Gastrocnemius medialis (tissue), 4 donors: ENCODE results near the gene MAIP1. TPM values are rescaled to one million over a fixed set of nuclear protein-coding genes. Genes with fewer than 3 reads are reported as not detected.

Experiments used
- ATAC-seq, 2 donors: fragments of 150-250 bp; one replicate each; pipeline ENCODE4 v1.9.1; 2016
- DNase-seq, 2 donors: peaks; one replicate each; pipeline ENCODE4 v3.0.0-alpha.2; 2019
- H3K27ac ChIP-seq, 4 donors: fragments of 200-600 bp; sonication (generic); 1 replicate in 1 of 4; 2 replicates in 3 of 4; pipeline ENCODE4 v1.5.1; 2016 to 2018; ENCODE audit warnings: mild to moderate bottlenecking in 2 of 4, moderate library complexity in 1 of 4
- H3K27me3 ChIP-seq, 3 donors: fragments of 200-600 bp; sonication (generic) in 2 of 3; 1 replicate in 1 of 3; 2 replicates in 2 of 3; pipeline versions ENCODE4 v1.5.1 to v1.6.0; 2016 to 2019; ENCODE audit warnings: mild to moderate bottlenecking in 1 of 3, moderate library complexity in 1 of 3
- H3K36me3 ChIP-seq, 2 donors: fragments of 200-600 bp; sonication (generic) in 1 of 2; one replicate each; pipeline ENCODE4 v1.5.1; 2017 to 2018
- H3K4me1 ChIP-seq, 2 donors: fragments of 200-600 bp; sonication (generic) in 1 of 2; one replicate each; pipeline ENCODE4 v1.5.1; 2016 to 2017; ENCODE audit warnings: mild to moderate bottlenecking in 2 of 2
- H3K4me3 ChIP-seq, 4 donors: fragments of 200-600 bp; sonication (generic) in 3 of 4; 1 replicate in 1 of 4; 2 replicates in 3 of 4; pipeline ENCODE4 v1.5.1; 2016 to 2019; ENCODE audit warnings: mild to moderate bottlenecking in 2 of 4
- H3K9me3 ChIP-seq, 3 donors: fragments of 200-600 bp; sonication (generic) in 2 of 3; 1 replicate in 1 of 3; 2 replicates in 2 of 3; pipeline ENCODE4 v1.5.1; 2016 to 2019
- POLR2A ChIP-seq, 2 donors: fragments of 450-650 bp; IDR thresholded peaks; one replicate each; pipeline ENCODE4 v1.6.1; 2017; ENCODE audit warnings: antibody characterized with exemption in 2 of 2, mild to moderate bottlenecking in 2 of 2, moderate library complexity in 2 of 2
- in situ Hi-C, 4 donors: fragments of 200-750 bp; cut with MboI; loops; one replicate each; pipeline versions ENCODE4 v1.15.0 to v1.8.0; 2017; ENCODE audit warnings: low sequenced_read_pairs in 4 of 4
- intact Hi-C: fragments of 100-400 bp; cut with DNase I; formaldehyde crosslinking; loops from one replicate; pipeline ENCODE4 v1.15.1; 2023; ENCODE audit warnings: low total_unique reads
- total RNA-seq, 4 donors: library from RNA; depleted of rRNA; stranded (reverse); fragments of >200 nt; gene quantifications; one replicate each; pipeline versions ENCODE4 v1.1.0 to v1.2.3, GENCODE V29; 2016
- TF ChIP-seq, protein P1 (sequence below), 5 experiments: fragments of 450-650 bp in 3 of 5; fragments of 200-600 bp in 2 of 5; sonication (generic) in 2 of 5; IDR thresholded peaks in 4 of 5; conservative IDR thresholded peaks in 1 of 5; 1 replicate in 4 of 5; 2 replicates in 1 of 5; pipeline ENCODE4 v1.5.1; 2016 to 2019; ENCODE audit warnings: antibody characterized with exemption in 5 of 5, mild to moderate bottlenecking in 3 of 5, moderate library complexity in 3 of 5

Gene MAIP1
- total RNA-seq, 4 donors from 2014 or later = 21.9 to 40.2 (median 26.6) TPM

DNA sequence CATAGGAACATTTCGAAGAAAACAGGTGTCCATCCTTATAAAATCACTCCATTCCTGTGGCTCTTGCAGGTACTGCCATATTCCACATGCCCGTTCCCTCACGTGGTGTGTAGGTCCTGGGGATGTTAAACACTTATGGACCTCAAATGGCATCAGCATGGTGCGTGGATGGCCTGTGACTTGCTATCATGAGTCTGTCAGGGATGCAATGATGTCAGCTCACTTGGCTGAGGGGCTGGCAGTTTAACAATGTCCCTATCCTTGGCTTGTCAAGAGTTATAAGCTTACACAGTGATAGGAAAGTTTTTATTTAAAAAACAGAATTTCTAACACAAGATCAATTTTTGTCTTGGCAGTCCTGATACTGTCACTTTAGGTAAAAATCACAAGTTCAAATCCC is 28.8 kb downstream of the MAIP1 start:
- H3K4me3 ChIP-seq = no peak overlapping the region
- intact Hi-C loops = loop anchor here (5.0 kb wide), 1 partner anchor 323 kb away; the partner anchor contains the start of gene SPATS2L
- H3K27me3 ChIP-seq = no peaks in the 10 kb centered on the region
- in situ Hi-C loops = no loop called here
- no peaks in the 10 kb centered on the region for H3K36me3 ChIP-seq
- H3K27ac ChIP-seq = no peak overlapping the region
- H3K9me3 ChIP-seq = no peaks in the 10 kb centered on the region
- ATAC-seq = no peak
- TF ChIP-seq, protein P1, sequence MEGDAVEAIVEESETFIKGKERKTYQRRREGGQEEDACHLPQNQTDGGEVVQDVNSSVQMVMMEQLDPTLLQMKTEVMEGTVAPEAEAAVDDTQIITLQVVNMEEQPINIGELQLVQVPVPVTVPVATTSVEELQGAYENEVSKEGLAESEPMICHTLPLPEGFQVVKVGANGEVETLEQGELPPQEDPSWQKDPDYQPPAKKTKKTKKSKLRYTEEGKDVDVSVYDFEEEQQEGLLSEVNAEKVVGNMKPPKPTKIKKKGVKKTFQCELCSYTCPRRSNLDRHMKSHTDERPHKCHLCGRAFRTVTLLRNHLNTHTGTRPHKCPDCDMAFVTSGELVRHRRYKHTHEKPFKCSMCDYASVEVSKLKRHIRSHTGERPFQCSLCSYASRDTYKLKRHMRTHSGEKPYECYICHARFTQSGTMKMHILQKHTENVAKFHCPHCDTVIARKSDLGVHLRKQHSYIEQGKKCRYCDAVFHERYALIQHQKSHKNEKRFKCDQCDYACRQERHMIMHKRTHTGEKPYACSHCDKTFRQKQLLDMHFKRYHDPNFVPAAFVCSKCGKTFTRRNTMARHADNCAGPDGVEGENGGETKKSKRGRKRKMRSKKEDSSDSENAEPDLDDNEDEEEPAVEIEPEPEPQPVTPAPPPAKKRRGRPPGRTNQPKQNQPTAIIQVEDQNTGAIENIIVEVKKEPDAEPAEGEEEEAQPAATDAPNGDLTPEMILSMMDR (IDR thresholded peaks at IDR 0.05 in 4 of 5, conservative IDR thresholded peaks at IDR 0.05 in 1 of 5) = no peak
- TF ChIP-seq POLR2A (IDR thresholded peaks at IDR 0.05) = no peak
- no peak for DNase-seq
- H3K4me1 ChIP-seq = peaks cover 6 to 8% of the 10 kb centered on the region in 2 donors

DNA sequence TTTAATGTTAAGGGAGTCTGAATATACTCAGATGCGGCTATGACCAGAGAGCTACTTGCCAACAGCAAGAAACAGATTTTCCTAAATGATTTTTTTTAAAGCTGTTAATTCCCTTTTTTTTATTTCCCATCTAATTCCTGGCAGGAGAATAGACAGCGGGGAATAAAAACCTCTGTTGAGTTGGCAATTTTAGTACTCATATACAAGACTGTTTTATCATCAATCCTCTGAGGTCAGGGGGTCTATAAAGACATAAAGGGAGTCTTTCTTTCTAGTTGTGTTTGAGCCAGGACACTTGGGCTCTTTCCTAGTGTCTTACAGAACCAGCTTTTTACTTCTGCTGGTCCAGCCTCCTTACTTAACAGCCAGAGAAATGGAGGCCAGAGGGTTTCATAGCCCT is 29.4 kb downstream of the MAIP1 start:
- ATAC-seq (no peak), DNase-seq (no peak)
- H3K9me3 ChIP-seq = no peaks in the 10 kb centered on the region
- no peaks in the 10 kb centered on the region for H3K27me3 ChIP-seq
- no peak for TF ChIP-seq POLR2A (IDR thresholded peaks at IDR 0.05)
- TF ChIP-seq, protein P1 (IDR thresholded peaks at IDR 0.05 in 4 of 5, conservative IDR thresholded peaks at IDR 0.05 in 1 of 5) = no peak
- in situ Hi-C loops = loop anchor here in 1 of 4 donors (5.0 kb wide), 1 partner anchor 493 kb away; no protein-coding TSS in a partner anchor
- no peaks in the 10 kb centered on the region for H3K36me3 ChIP-seq
- H3K4me1 ChIP-seq = peaks cover 5 to 6% of the 10 kb centered on the region in 2 donors
- no peak overlapping the region for H3K27ac ChIP-seq
- intact Hi-C loops = loop anchor here (5.0 kb wide), 1 partner anchor 323 kb away; the partner anchor contains the start of gene SPATS2L
- no peak overlapping the region for H3K4me3 ChIP-seq

DNA sequence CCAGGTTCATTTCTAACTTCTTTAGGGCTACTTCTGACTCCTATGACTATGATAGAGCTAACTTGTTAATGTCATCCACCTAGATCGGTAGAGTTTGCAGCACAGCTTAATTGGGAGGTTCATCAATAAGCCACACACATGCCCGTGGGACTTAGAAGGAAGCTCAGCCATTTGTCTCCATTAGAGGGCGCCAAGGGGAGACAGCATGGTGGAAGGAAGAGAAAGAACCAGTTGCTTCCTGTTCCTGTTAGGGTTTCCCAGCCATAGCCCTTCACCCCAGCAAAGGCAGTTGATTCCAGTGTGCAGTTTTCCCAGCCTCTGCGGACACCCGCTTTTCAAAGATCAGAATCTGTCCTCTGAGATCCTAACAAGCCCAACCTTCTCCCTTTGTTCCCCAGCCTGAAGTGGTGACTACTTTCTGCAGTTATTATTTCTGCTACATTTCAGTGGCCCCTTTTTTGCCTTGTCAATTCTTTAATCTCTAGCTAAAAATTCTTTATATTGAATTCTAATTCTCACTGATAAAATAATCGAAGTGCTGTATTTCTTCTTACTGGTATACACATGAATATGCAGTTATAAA is 30.3 kb downstream of the MAIP1 start:
- H3K36me3 ChIP-seq = no peaks in the 10 kb centered on the region
- no peaks in the 10 kb centered on the region for H3K27me3 ChIP-seq
- TF ChIP-seq, protein P1 (IDR thresholded peaks at IDR 0.05 in 4 of 5, conservative IDR thresholded peaks at IDR 0.05 in 1 of 5) = peak in 2 of 5 experiments; percentile 47 to 57
- no peak for TF ChIP-seq POLR2A (IDR thresholded peaks at IDR 0.05)
- in situ Hi-C loops (loop anchor here in 1 of 4 donors (5.0 kb wide), 1 partner anchor 492 kb away; no protein-coding TSS in a partner anchor), intact Hi-C loops (no loop called here)
- peak; percentile 6 to 43 for DNase-seq
- peaks cover 0 to 6% of the 10 kb centered on the region in 2 donors for H3K4me1 ChIP-seq
- ATAC-seq = peak in 1 of 2 donors; percentile 65
- no peaks in the 10 kb centered on the region for H3K9me3 ChIP-seq
- no peak overlapping the region for H3K27ac ChIP-seq
- no peak overlapping the region for H3K4me3 ChIP-seq

DNA sequence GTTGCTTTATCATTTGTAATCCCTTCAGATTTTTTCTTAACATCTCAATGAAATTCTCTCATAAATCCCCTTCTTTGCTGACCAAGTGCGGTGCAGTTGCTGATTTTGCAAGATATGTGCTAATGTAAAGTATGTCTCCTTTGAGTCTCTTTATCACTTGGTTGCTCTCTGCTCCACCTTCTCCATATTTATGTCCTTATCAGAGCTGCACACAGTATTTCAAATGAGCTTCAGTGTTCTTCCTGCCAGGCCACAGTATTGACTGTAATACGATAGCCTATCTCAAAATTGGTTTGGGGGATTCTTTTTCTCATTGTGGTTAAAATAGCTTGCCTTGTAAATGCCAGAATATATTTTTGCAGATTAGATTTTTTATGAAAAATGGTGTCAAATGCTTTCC is 32.2 kb downstream of the MAIP1 start:
- no peaks in the 10 kb centered on the region for H3K27me3 ChIP-seq
- in situ Hi-C loops = loop anchor here in 1 of 4 donors (5.0 kb wide), 1 partner anchor 490 kb away; no protein-coding TSS in a partner anchor

More for the DNA sequence above, 32.2 kb downstream of the MAIP1 start:
- Histone ChIP-seq H3K4me1 (peaks cover 0 to 6% of the 10 kb centered on the region in 2 donors), H3K36me3 (no peaks in the 10 kb centered on the region), H3K9me3 (no peaks in the 10 kb centered on the region), H3K27ac (no peak overlapping the region), H3K4me3 (no peak overlapping the region)
- intact Hi-C loops = no loop called here
- no peak for TF ChIP-seq POLR2A (IDR thresholded peaks at IDR 0.05)
- TF ChIP-seq, protein P1 (IDR thresholded peaks at IDR 0.05 in 4 of 5, conservative IDR thresholded peaks at IDR 0.05 in 1 of 5) = no peak
- no peak for DNase-seq
- no peak for ATAC-seq
